ENCODE data around the gene ANKS1B. TPM values are rescaled to one million over a fixed set of nuclear protein-coding genes. Genes with fewer than 3 reads are reported as not detected.

The ANKS1B gene
- total and polyA plus RNA-seq, 2 experiments from 2014 or later: 1.8 to 1.9 TPM

- H3K9me3 ChIP-seq (ENCODE audit: low read depth): no peaks in the 10 kb centered on the region
- no peak overlapping the region for H3K27ac ChIP-seq
- DNase-seq (ENCODE audit: low read depth in 1 of 2, low spot score in 1 of 2): no peak
- H3K4me3 ChIP-seq: no peak overlapping the region
- no peaks in the 10 kb centered on the region for H3K36me3 ChIP-seq
- H3K4me1 ChIP-seq (ENCODE audit: low read depth): no peaks in the 10 kb centered on the region
- no peaks in the 10 kb centered on the region for H3K27me3 ChIP-seq
- no peak for TF ChIP-seq CTCF (IDR thresholded peaks at IDR 0.05; ENCODE audit: low read depth, low read length)
Observed at GRCh38 chr12:98990648-98991047, 994.1 kb downstream of the ANKS1B start.

- Histone ChIP-seq H3K27me3 (no peaks in the 10 kb centered on the region), H3K4me3 (no peak overlapping the region), H3K4me1 (ENCODE audit: low read depth) (no peaks in the 10 kb centered on the region), H3K9me3 (ENCODE audit: low read depth) (no peaks in the 10 kb centered on the region), H3K27ac (no peak overlapping the region), H3K36me3 (no peaks in the 10 kb centered on the region)
- TF ChIP-seq CTCF (IDR thresholded peaks at IDR 0.05; ENCODE audit: low read depth, low read length): no peak
- no peak for DNase-seq (ENCODE audit: low read depth in 1 of 2, low spot score in 1 of 2)
Observed at GRCh38 chr12:98985156-98985555, 999.6 kb downstream of the ANKS1B start.

- H3K9me3 ChIP-seq (ENCODE audit: low read depth): no peaks in the 10 kb centered on the region
- no peaks in the 10 kb centered on the region for H3K36me3 ChIP-seq
- no peak for DNase-seq (ENCODE audit: low read depth in 1 of 2, low spot score in 1 of 2)
- no peak overlapping the region for H3K27ac ChIP-seq
- no peak for TF ChIP-seq CTCF (IDR thresholded peaks at IDR 0.05; ENCODE audit: low read depth, low read length)
- H3K27me3 ChIP-seq: no peaks in the 10 kb centered on the region
- H3K4me3 ChIP-seq: no peak overlapping the region
- no peaks in the 10 kb centered on the region for H3K4me1 ChIP-seq (ENCODE audit: low read depth)
Observed at GRCh38 chr12:98983647-98984046, 1001.1 kb downstream of the ANKS1B start.

- DNase-seq (ENCODE audit: low read depth in 1 of 2, low spot score in 1 of 2): no peak
- no peak overlapping the region for H3K4me3 ChIP-seq
- H3K36me3 ChIP-seq: no peaks in the 10 kb centered on the region
- H3K9me3 ChIP-seq (ENCODE audit: low read depth): no peaks in the 10 kb centered on the region
- no peaks in the 10 kb centered on the region for H3K4me1 ChIP-seq (ENCODE audit: low read depth)
- H3K27me3 ChIP-seq: peaks cover 8% of the 10 kb centered on the region
- TF ChIP-seq CTCF (IDR thresholded peaks at IDR 0.05; ENCODE audit: low read depth, low read length): no peak
- no peak overlapping the region for H3K27ac ChIP-seq
Observed at GRCh38 chr12:98980508-98980907, 1004.2 kb downstream of the ANKS1B start.

GRCh38 chr12:98977186-98977585 is 1007.5 kb downstream of the ANKS1B start:
- H3K36me3 ChIP-seq: no peaks in the 10 kb centered on the region
- no peak for TF ChIP-seq CTCF (IDR thresholded peaks at IDR 0.05; ENCODE audit: low read depth, low read length)
- H3K27me3 ChIP-seq: peaks cover 12% of the 10 kb centered on the region
- no peak overlapping the region for H3K4me3 ChIP-seq
- H3K27ac ChIP-seq: no peak overlapping the region
- H3K9me3 ChIP-seq (ENCODE audit: low read depth): no peaks in the 10 kb centered on the region
- DNase-seq (ENCODE audit: low read depth in 1 of 2, low spot score in 1 of 2): no peak
- no peaks in the 10 kb centered on the region for H3K4me1 ChIP-seq (ENCODE audit: low read depth)
